ENCODE data around the gene TMEM255B.

The TMEM255B gene

GRCh38 chr13:113845723-113846635 is 87.0 kb downstream of the TMEM255B start:
- Histone ChIP-seq H3K4me3 (ENCODE audit: low read length) (no peak overlapping the region), H3K4me1 (ENCODE audit: control insufficient read depth, insufficient read depth, low read length) (peaks cover 4% of the 10 kb centered on the region), H3K36me3 (ENCODE audit: control insufficient read depth, insufficient read depth, low read length, severe bottlenecking) (peaks cover 45% of the 10 kb centered on the region), H3K9me3 (ENCODE audit: control insufficient read depth, low read length) (no peaks in the 10 kb centered on the region), H3K27me3 (replicated peaks; ENCODE audit: control insufficient read depth, insufficient read depth, low read length) (no peaks in the 10 kb centered on the region), H3K9ac (ENCODE audit: low read length) (no peak overlapping the region)
- DNase-seq (ENCODE audit: low read depth) = no peak

GRCh38 chr13:113846636-113847318 is 87.8 kb downstream of the TMEM255B start:
- Histone ChIP-seq H3K4me3 (ENCODE audit: low read length) (no peak overlapping the region), H3K27me3 (replicated peaks; ENCODE audit: control insufficient read depth, insufficient read depth, low read length) (no peaks in the 10 kb centered on the region), H3K36me3 (ENCODE audit: control insufficient read depth, insufficient read depth, low read length, severe bottlenecking) (peaks cover 45% of the 10 kb centered on the region), H3K9me3 (ENCODE audit: control insufficient read depth, low read length) (no peaks in the 10 kb centered on the region), H3K4me1 (ENCODE audit: control insufficient read depth, insufficient read depth, low read length) (peaks cover 4% of the 10 kb centered on the region), H3K9ac (ENCODE audit: low read length) (no peak overlapping the region)
- no peak for DNase-seq (ENCODE audit: low read depth)

GRCh38 chr13:113848020-113848419 is 89.0 kb downstream of the TMEM255B start:
- Histone ChIP-seq H3K4me1 (ENCODE audit: control insufficient read depth, insufficient read depth, low read length) (peaks cover 9% of the 10 kb centered on the region), H3K9me3 (ENCODE audit: control insufficient read depth, low read length) (no peaks in the 10 kb centered on the region), H3K9ac (ENCODE audit: low read length) (no peak overlapping the region), H3K27me3 (replicated peaks; ENCODE audit: control insufficient read depth, insufficient read depth, low read length) (no peaks in the 10 kb centered on the region), H3K4me3 (ENCODE audit: low read length) (no peak overlapping the region), H3K36me3 (ENCODE audit: control insufficient read depth, insufficient read depth, low read length, severe bottlenecking) (peaks cover 40% of the 10 kb centered on the region)
- DNase-seq (ENCODE audit: low read depth) = no peak

GRCh38 chr13:113848431-113849260 is 89.6 kb downstream of the TMEM255B start:
- H3K36me3 ChIP-seq (ENCODE audit: control insufficient read depth, insufficient read depth, low read length, severe bottlenecking) = peaks cover 35% of the 10 kb centered on the region
- DNase-seq (ENCODE audit: low read depth) = no peak
- H3K9ac ChIP-seq (ENCODE audit: low read length) = no peak overlapping the region
- no peak overlapping the region for H3K4me3 ChIP-seq (ENCODE audit: low read length)
- no peaks in the 10 kb centered on the region for H3K9me3 ChIP-seq (ENCODE audit: control insufficient read depth, low read length)
- peaks cover 15% of the 10 kb centered on the region for H3K4me1 ChIP-seq (ENCODE audit: control insufficient read depth, insufficient read depth, low read length)
- no peaks in the 10 kb centered on the region for H3K27me3 ChIP-seq (replicated peaks; ENCODE audit: control insufficient read depth, insufficient read depth, low read length)

GRCh38 chr13:113849546-113849945 is 90.5 kb downstream of the TMEM255B start:
- Histone ChIP-seq H3K9me3 (ENCODE audit: control insufficient read depth, low read length) (no peaks in the 10 kb centered on the region), H3K36me3 (ENCODE audit: control insufficient read depth, insufficient read depth, low read length, severe bottlenecking) (peaks cover 26% of the 10 kb centered on the region), H3K27me3 (replicated peaks; ENCODE audit: control insufficient read depth, insufficient read depth, low read length) (no peaks in the 10 kb centered on the region), H3K9ac (ENCODE audit: low read length) (no peak overlapping the region), H3K4me1 (ENCODE audit: control insufficient read depth, insufficient read depth, low read length) (peaks cover 24% of the 10 kb centered on the region), H3K4me3 (ENCODE audit: low read length) (no peak overlapping the region)
- DNase-seq (ENCODE audit: low read depth) = no peak

- Histone ChIP-seq H3K4me1 (ENCODE audit: control insufficient read depth, insufficient read depth, low read length) (peaks cover 30% of the 10 kb centered on the region), H3K4me3 (ENCODE audit: low read length) (no peak overlapping the region), H3K9me3 (ENCODE audit: control insufficient read depth, low read length) (no peaks in the 10 kb centered on the region), H3K9ac (ENCODE audit: low read length) (no peak overlapping the region), H3K27me3 (replicated peaks; ENCODE audit: control insufficient read depth, insufficient read depth, low read length) (no peaks in the 10 kb centered on the region), H3K36me3 (ENCODE audit: control insufficient read depth, insufficient read depth, low read length, severe bottlenecking) (peaks cover 20% of the 10 kb centered on the region)
- DNase-seq (ENCODE audit: low read depth) = no peak
Measured at GRCh38 chr13:113849981-113850721, 91.1 kb downstream of the TMEM255B start.

- peaks cover 14% of the 10 kb centered on the region for H3K36me3 ChIP-seq (ENCODE audit: control insufficient read depth, insufficient read depth, low read length, severe bottlenecking)
- H3K4me1 ChIP-seq (ENCODE audit: control insufficient read depth, insufficient read depth, low read length) = peaks cover 30% of the 10 kb centered on the region
- H3K4me3 ChIP-seq (ENCODE audit: low read length) = no peak overlapping the region
- no peaks in the 10 kb centered on the region for H3K9me3 ChIP-seq (ENCODE audit: control insufficient read depth, low read length)
- H3K27me3 ChIP-seq (replicated peaks; ENCODE audit: control insufficient read depth, insufficient read depth, low read length) = no peaks in the 10 kb centered on the region
- no peak for DNase-seq (ENCODE audit: low read depth)
- H3K9ac ChIP-seq (ENCODE audit: low read length) = no peak overlapping the region
Measured at GRCh38 chr13:113850722-113851479, 91.9 kb downstream of the TMEM255B start.

- peaks cover 9% of the 10 kb centered on the region for H3K36me3 ChIP-seq (ENCODE audit: control insufficient read depth, insufficient read depth, low read length, severe bottlenecking)
- no peak for DNase-seq (ENCODE audit: low read depth)
- no peaks in the 10 kb centered on the region for H3K27me3 ChIP-seq (replicated peaks; ENCODE audit: control insufficient read depth, insufficient read depth, low read length)
- H3K9me3 ChIP-seq (ENCODE audit: control insufficient read depth, low read length) = no peaks in the 10 kb centered on the region
- peaks cover 33% of the 10 kb centered on the region for H3K4me1 ChIP-seq (ENCODE audit: control insufficient read depth, insufficient read depth, low read length)
- no peak overlapping the region for H3K4me3 ChIP-seq (ENCODE audit: low read length)
- no peak overlapping the region for H3K9ac ChIP-seq (ENCODE audit: low read length)
Measured at GRCh38 chr13:113851480-113851803, 92.4 kb downstream of the TMEM255B start.

GRCh38 chr13:113851826-113852535 is 93.0 kb downstream of the TMEM255B start:
- H3K27me3 ChIP-seq (replicated peaks; ENCODE audit: control insufficient read depth, insufficient read depth, low read length) = no peaks in the 10 kb centered on the region
- no peak for DNase-seq (ENCODE audit: low read depth)
- peaks cover 35% of the 10 kb centered on the region for H3K4me1 ChIP-seq (ENCODE audit: control insufficient read depth, insufficient read depth, low read length)
- H3K9me3 ChIP-seq (ENCODE audit: control insufficient read depth, low read length) = no peaks in the 10 kb centered on the region
- no peak overlapping the region for H3K4me3 ChIP-seq (ENCODE audit: low read length)
- H3K9ac ChIP-seq (ENCODE audit: low read length) = no peak overlapping the region
- H3K36me3 ChIP-seq (ENCODE audit: control insufficient read depth, insufficient read depth, low read length, severe bottlenecking) = peaks cover 4% of the 10 kb centered on the region
